Body of pancreas (tissue), 4 donors: Measurements from ENCODE around the gene SLC12A8. TPM values are rescaled to one million over a fixed set of nuclear protein-coding genes. Genes with fewer than 3 reads are reported as not detected.
A peak's percentile ranks its signal among the peaks of the same experiment; 100 is the strongest.

Source experiments
- ATAC-seq: fragments of 150-250 bp; one replicate; pipeline ENCODE4 v1.9.1; 2016
- DNase-seq, 4 donors: peaks; one replicate each; pipeline ENCODE4 v3.0.0-alpha.2; 2019
- H3K27ac ChIP-seq, 4 donors: fragments of 200-600 bp; sonication (generic); 1 replicate in 3 of 4; 2 replicates in 1 of 4; pipeline versions ENCODE4 v1.5.1 to v1.6.1; 2016 to 2019; ENCODE audit warnings: mild to moderate bottlenecking in 1 of 4, mixed read lengths in 1 of 4, moderate library complexity in 1 of 4
- H3K27me3 ChIP-seq, 2 donors: fragments of 200-600 bp; sonication (generic); one replicate each; pipeline ENCODE4 v1.6.0; 2016; ENCODE audit warnings: mild to moderate bottlenecking in 1 of 2
- H3K36me3 ChIP-seq, 2 donors: fragments of 200-600 bp; sonication (generic); replicated peaks in 1 of 2; 2 replicates each; pipeline ENCODE4 v1.5.1; 2016; ENCODE audit warnings: low read depth in 2 of 2; ENCODE audit not compliant: insufficient read depth in 1 of 2
- H3K4me1 ChIP-seq: fragments of 200-600 bp; sonication (generic); one replicate; pipeline ENCODE4 v1.6.0; 2016
- H3K4me3 ChIP-seq, 2 donors: fragments of 200-600 bp; sonication (generic); 1 replicate in 1 of 2; 2 replicates in 1 of 2; pipeline ENCODE4 v1.5.1; 2016 to 2019
- H3K9me3 ChIP-seq, 3 donors: fragments of 200-600 bp; sonication (generic); 1 replicate in 2 of 3; 2 replicates in 1 of 3; pipeline ENCODE4 v1.5.1; 2016
- CTCF ChIP-seq, 7 experiments: fragments of 450-650 bp in 4 of 7; fragments of 200-600 bp in 3 of 7; sonication (generic) in 3 of 7; IDR thresholded peaks; one replicate each; pipeline ENCODE4 v1.5.1; 2016 to 2019; ENCODE audit warnings: antibody characterized with exemption in 7 of 7
- POLR2A ChIP-seq, 3 donors: fragments of 450-650 bp; IDR thresholded peaks; one replicate each; pipeline ENCODE4 v1.6.1; 2016; ENCODE audit warnings: antibody characterized with exemption in 3 of 3, mild to moderate bottlenecking in 2 of 3
- WGBS, 2 donors: methylation state at CpG; one replicate each; pipeline ENCODE4 v1.1.5; 2017; 5-methylcytosine and 5-hydroxymethylcytosine counted together
- intact Hi-C: fragments of 100-400 bp; cut with DNase I; formaldehyde crosslinking; loops from one replicate; pipeline ENCODE4 v1.15.1; 2023
- total RNA-seq, 2 donors: library from RNA; depleted of rRNA; stranded (reverse); fragments of >200 nt; gene quantifications; one replicate each; pipeline ENCODE4 v1.1.0, GENCODE V29; 2016

SLC12A8 gene
- total RNA-seq, 2 donors from 2014 or later, result 10.1 to 30.0 TPM

GRCh38 chr3:125055331-125055912 lies 157.1 kb downstream of the SLC12A8 start:
- peak in 1 of 4 donors; percentile 28 for DNase-seq
- peak; percentile 3 for ATAC-seq
- WGBS, 2 donors, result 0 to 2% methylated on average over 3 to 60 of the region's 78 CpGs
- Histone ChIP-seq H3K36me3 (no peaks in the 10 kb centered on the region), H3K27me3 (no peaks in the 10 kb centered on the region), H3K9me3 (no peaks in the 10 kb centered on the region), H3K4me3 (peak overlapping the region; percentile 15 to 23), H3K27ac (peak overlapping the region; percentile 62 to 82 (median 72)), H3K4me1 (peaks cover 47% of the 10 kb centered on the region)
- intact Hi-C loops, result no loop called here
- TF ChIP-seq CTCF (IDR thresholded peaks at IDR 0.05) (peak in 2 of 7 experiments; percentile 13), POLR2A (IDR thresholded peaks at IDR 0.05) (no peak)

GRCh38 chr3:125054449-125055329 lies 157.9 kb downstream of the SLC12A8 start:
- Histone ChIP-seq H3K27ac (peak overlapping the region; percentile 62 to 82 (median 72)), H3K36me3 (no peaks in the 10 kb centered on the region), H3K4me3 (peak overlapping the region; percentile 15 to 23), H3K9me3 (no peaks in the 10 kb centered on the region), H3K27me3 (no peaks in the 10 kb centered on the region), H3K4me1 (peaks cover 43% of the 10 kb centered on the region)
- intact Hi-C loops, result no loop called here
- ATAC-seq, result no peak
- WGBS, 2 donors, result 13 to 15% methylated on average over 17 of the region's 17 CpGs
- peak in 2 of 3 donors; percentile 26 to 37 for TF ChIP-seq POLR2A (IDR thresholded peaks at IDR 0.05)
- peak in 3 of 7 experiments; percentile 4 to 24 (median 23) for TF ChIP-seq CTCF (IDR thresholded peaks at IDR 0.05)
- DNase-seq, result peak in 1 of 4 donors; percentile 19

DNA sequence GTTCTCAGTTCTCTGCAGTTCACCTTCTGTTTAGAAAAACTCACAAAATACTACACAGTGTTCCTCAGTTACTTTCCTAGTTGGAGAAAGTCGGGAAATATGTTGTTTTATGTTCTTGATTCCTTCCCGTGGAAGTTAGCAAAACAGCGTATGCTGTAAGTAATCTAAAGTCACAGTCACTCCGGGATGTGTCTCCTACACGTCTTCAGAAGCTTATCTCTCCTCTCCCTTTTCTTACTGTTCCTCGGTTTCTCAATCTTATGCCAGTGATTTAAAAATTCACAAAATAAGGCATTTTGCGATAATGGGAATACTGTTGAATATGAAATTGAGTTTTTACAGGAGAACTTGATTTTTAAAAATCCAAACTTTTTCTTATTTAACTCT lies 158.5 kb downstream of the SLC12A8 start:
- H3K4me1 ChIP-seq, result peaks cover 37% of the 10 kb centered on the region

DNA sequence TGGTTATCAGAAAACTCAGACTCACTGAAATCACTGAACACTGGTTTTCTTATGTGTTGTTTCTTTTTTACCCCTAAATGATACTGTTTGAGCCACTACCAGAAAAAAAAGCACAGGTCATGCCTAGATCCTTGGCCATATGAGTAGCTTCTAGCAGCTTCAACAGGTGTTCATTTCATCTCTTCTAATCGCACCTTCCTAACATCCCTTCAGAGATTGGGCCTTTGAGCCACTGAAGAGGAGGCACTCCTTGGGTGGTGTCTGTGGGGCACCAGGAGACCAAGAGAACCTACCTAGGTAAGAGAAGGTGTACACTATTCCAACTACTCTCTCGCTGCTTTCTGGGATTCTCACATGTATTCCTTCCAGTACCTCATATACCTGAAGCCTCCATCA lies 159.2 kb downstream of the SLC12A8 start:
- Histone ChIP-seq H3K4me1 (peaks cover 32% of the 10 kb centered on the region), H3K36me3 (no peaks in the 10 kb centered on the region), H3K4me3 (no peak overlapping the region), H3K27me3 (no peaks in the 10 kb centered on the region), H3K27ac (peak overlapping the region in 3 of 4 donors; percentile 42 to 82 (median 79)), H3K9me3 (no peaks in the 10 kb centered on the region)
- TF ChIP-seq CTCF (IDR thresholded peaks at IDR 0.05) (no peak), POLR2A (IDR thresholded peaks at IDR 0.05) (no peak)
- DNase-seq, result no peak
- 79 to 93% methylated on average over 2 of the region's 2 CpGs for WGBS, 2 donors
- intact Hi-C loops, result no loop called here
- ATAC-seq, result no peak

More for the DNA sequence above, 158.5 kb downstream of the SLC12A8 start:
- DNase-seq, result no peak
- WGBS, 2 donors, result 71 to 73% methylated on average over 7 of the region's 7 CpGs
- ATAC-seq, result no peak
- H3K36me3 ChIP-seq, result no peaks in the 10 kb centered on the region
- H3K27me3 ChIP-seq, result no peaks in the 10 kb centered on the region
- TF ChIP-seq CTCF (IDR thresholded peaks at IDR 0.05), result no peak
- no peak for TF ChIP-seq POLR2A (IDR thresholded peaks at IDR 0.05)
- no peak overlapping the region for H3K4me3 ChIP-seq
- intact Hi-C loops, result no loop called here
- H3K9me3 ChIP-seq, result no peaks in the 10 kb centered on the region
- H3K27ac ChIP-seq, result peak overlapping the region in 3 of 4 donors; percentile 64 to 82 (median 79)
